OCI-LY7 (cell line): Measurements from ENCODE around the gene RIPK4.

Source experiments
- CTCF ChIP-seq: fragments of 200-600 bp; sonication (generic); conservative IDR thresholded peaks from 2 replicates; pipeline ENCODE4 v1.5.1; 2014; ENCODE audit warnings: mild to moderate bottlenecking, antibody characterized with exemption, low read length, moderate library complexity, mixed read lengths
- EZH2phosphoT487 ChIP-seq: fragments of 200-600 bp; sonication (generic); IDR thresholded peaks from 2 replicates; pipeline ENCODE4 v1.6.1; 2018; ENCODE audit warnings: low read depth, borderline replicate concordance, mild to moderate bottlenecking, mixed run types, antibody characterized with exemption, low read length, moderate library complexity, mixed read lengths

GRCh38 chr21:41768437-41769042 is 1.7 kb upstream of the RIPK4 start:
- peak; percentile 45 for TF ChIP-seq CTCF
- no peak for TF ChIP-seq EZH2phosphoT487
